Calu3 (cell line): ENCODE measurements around the gene BNIP1. TPM values are rescaled to one million over a fixed set of nuclear protein-coding genes. Genes with fewer than 3 reads are reported as not detected.

Source experiments
- BruUV-seq: library from RNA; stranded (reverse); fragments of 400-500 nt; replicated peaks from 2 replicates; lab custom pipeline; 2021; lab: Mats Ljungman, UMichigan
- CTCF ChIA-PET: fragments of 300-600 bp; sonication (Branson Sonifier 250); formaldehyde crosslinking; loops from one replicate; lab custom pipeline; 2022; ENCODE audit warnings: antibody characterized with exemption; lab: Charles Lee
- DNase-seq: peaks from one replicate; pipeline ENCODE4 v3.0.0; 2022
- H3K27ac Mint-ChIP-seq: one replicate; pipeline ENCODE4 v1.8.0; 2022; ENCODE audit warnings: mixed read lengths; ENCODE audit not compliant: unreplicated experiment
- H3K27me3 Mint-ChIP-seq: one replicate; pipeline ENCODE4 v1.8.0; 2022; ENCODE audit warnings: mixed read lengths; ENCODE audit not compliant: unreplicated experiment
- H3K36me3 Mint-ChIP-seq: one replicate; pipeline ENCODE4 v1.8.0; 2022; ENCODE audit warnings: mild to moderate bottlenecking, moderate library complexity, mixed read lengths; ENCODE audit not compliant: insufficient read depth, unreplicated experiment
- H3K4me1 Mint-ChIP-seq: one replicate; pipeline ENCODE4 v1.8.0; 2022; ENCODE audit warnings: mild to moderate bottlenecking, low read depth, mixed read lengths; ENCODE audit not compliant: unreplicated experiment
- H3K4me3 Mint-ChIP-seq: one replicate; pipeline ENCODE4 v1.8.0; 2022; ENCODE audit warnings: mild to moderate bottlenecking, low read depth, moderate library complexity, mixed read lengths; ENCODE audit not compliant: unreplicated experiment
- H3K9me3 Mint-ChIP-seq: one replicate; pipeline ENCODE4 v1.8.0; 2022; ENCODE audit warnings: low read depth, mixed read lengths; ENCODE audit not compliant: unreplicated experiment
- CTCF ChIP-seq: fragments of 200-600 bp; IDR thresholded peaks from one replicate; pipeline ENCODE4 v1.8.0; 2022; ENCODE audit warnings: antibody characterized with exemption; ENCODE audit not compliant: unreplicated experiment
- intact Hi-C: fragments of 100-400 bp; cut with micrococcal nuclease; formaldehyde crosslinking; loops from one replicate; pipeline ENCODE4 v1.10.0; 2022; ENCODE audit not compliant: unreplicated experiment
- total RNA-seq: library from RNA; stranded (reverse); gene quantifications from 2 replicates; pipeline ENCODE4 v1.2.3, GENCODE V29; 2022

The BNIP1 gene
- total RNA-seq, 1 experiment from 2014 or later, result 13.4 TPM

- no peak overlapping the region for H3K27ac Mint-ChIP-seq
- TF ChIP-seq CTCF, result no peak
- BruUV-seq, result no TSS peak
- no peak for DNase-seq
- no peaks in the 10 kb centered on the region for H3K36me3 Mint-ChIP-seq
- intact Hi-C loops, result no loop called here
- H3K27me3 Mint-ChIP-seq, result peaks cover 70% of the 10 kb centered on the region
- CTCF ChIA-PET, result interaction anchor here (0.7 kb wide), 1 partner anchor 196 kb away, joined by 5 read pairs; no protein-coding TSS in a partner anchor
- no peaks in the 10 kb centered on the region for H3K4me1 Mint-ChIP-seq
- no peaks in the 10 kb centered on the region for H3K9me3 Mint-ChIP-seq
- no peak overlapping the region for H3K4me3 Mint-ChIP-seq
Measured at GRCh38 chr5:173191015-173191414, 46.7 kb downstream of the BNIP1 start.

GRCh38 chr5:173191561-173191960, 47.2 kb downstream of the BNIP1 start:
- Mint-ChIP-seq H3K4me1 (no peaks in the 10 kb centered on the region), H3K36me3 (no peaks in the 10 kb centered on the region), H3K27ac (no peak overlapping the region), H3K9me3 (no peaks in the 10 kb centered on the region), H3K4me3 (no peak overlapping the region), H3K27me3 (peaks cover 72% of the 10 kb centered on the region)
- CTCF ChIA-PET, result interaction anchor here (0.6 kb wide), 1 partner anchor 22 kb away, joined by 4 read pairs; no protein-coding TSS in a partner anchor
- intact Hi-C loops, result no loop called here
- BruUV-seq, result no TSS peak
- TF ChIP-seq CTCF, result no peak
- no peak for DNase-seq

- CTCF ChIA-PET, result interaction anchor here (0.7 kb wide), 1 partner anchor 1813 kb away, joined by 5 read pairs; no protein-coding TSS in a partner anchor
- no TSS peak for BruUV-seq
- H3K27ac Mint-ChIP-seq, result no peak overlapping the region
Measured at GRCh38 chr5:173192561-173192960, 48.2 kb downstream of the BNIP1 start.

GRCh38 chr5:173196133-173196952, 52.0 kb downstream of the BNIP1 start:
- Mint-ChIP-seq H3K4me1 (no peaks in the 10 kb centered on the region), H3K27me3 (peaks cover 90% of the 10 kb centered on the region), H3K27ac (no peak overlapping the region), H3K36me3 (no peaks in the 10 kb centered on the region), H3K4me3 (no peak overlapping the region), H3K9me3 (peaks cover 4% of the 10 kb centered on the region)
- CTCF ChIA-PET, result interaction anchor here (1.0 kb wide), 1 partner anchor 213 kb away, joined by 3 read pairs; the partner anchor contains the start of gene ATP6V0E1
- BruUV-seq, result no TSS peak
- DNase-seq, result no peak
- no peak for TF ChIP-seq CTCF
- intact Hi-C loops, result no loop called here

More at GRCh38 chr5:173192561-173192960, 48.2 kb downstream of the BNIP1 start:
- no peak for DNase-seq
- Mint-ChIP-seq H3K4me1 (no peaks in the 10 kb centered on the region), H3K36me3 (no peaks in the 10 kb centered on the region), H3K27me3 (peaks cover 80% of the 10 kb centered on the region), H3K9me3 (no peaks in the 10 kb centered on the region), H3K4me3 (no peak overlapping the region)
- intact Hi-C loops, result no loop called here
- no peak for TF ChIP-seq CTCF
